Epithelial cell of prostate (primary cell): ENCODE measurements around the gene WDR70.
"Not testable (repeated sequence)": the region's sequence is repeated elsewhere in the genome, so short reads cannot be mapped to it uniquely, and the experiment has no call there.

Experiments used
- DNase-seq: peaks from one replicate; pipeline ENCODE4 v3.0.0-alpha.2; 2011; ENCODE audit warnings: low read depth, low spot score
- H3K27ac ChIP-seq: fragments of 450-650 bp; 2 replicates; pipeline ENCODE4 v1.5.1; 2017; ENCODE audit warnings: mild to moderate bottlenecking

The WDR70 gene

GRCh38 chr5:37506241-37506640, 127.1 kb downstream of the WDR70 start:
- no peak for DNase-seq
- H3K27ac ChIP-seq: no peak overlapping the region

- H3K27ac ChIP-seq: no peak overlapping the region
- DNase-seq: no peak
Observed at GRCh38 chr5:37506722-37507121, 127.6 kb downstream of the WDR70 start.

GRCh38 chr5:37511646-37512045, 132.5 kb downstream of the WDR70 start:
- H3K27ac ChIP-seq: no peak overlapping the region
- DNase-seq: no peak

- DNase-seq: no peak
- H3K27ac ChIP-seq: no peak overlapping the region
Observed at GRCh38 chr5:37514946-37515345, 135.8 kb downstream of the WDR70 start.

GRCh38 chr5:37517686-37518085, 138.6 kb downstream of the WDR70 start:
- H3K27ac ChIP-seq: no peak overlapping the region
- no peak for DNase-seq

- H3K27ac ChIP-seq, DNase-seq: not testable (repeated sequence)
Observed at GRCh38 chr5:37518356-37518755, 139.2 kb downstream of the WDR70 start.

- no peak overlapping the region for H3K27ac ChIP-seq
- DNase-seq: no peak
Observed at GRCh38 chr5:37519304-37519703, 140.2 kb downstream of the WDR70 start.

- H3K27ac ChIP-seq: no peak overlapping the region
- DNase-seq: no peak
Observed at GRCh38 chr5:37519807-37520206, 140.7 kb downstream of the WDR70 start.

- no peak for DNase-seq
- no peak overlapping the region for H3K27ac ChIP-seq
Observed at GRCh38 chr5:37520811-37521210, 141.7 kb downstream of the WDR70 start.

GRCh38 chr5:37532976-37533740, 154.0 kb downstream of the WDR70 start:
- H3K27ac ChIP-seq: peak overlapping the region; percentile 18
- DNase-seq: no peak

GRCh38 chr5:37533851-37534250, 154.7 kb downstream of the WDR70 start:
- peak; percentile 48 for DNase-seq
- H3K27ac ChIP-seq: peak overlapping the region; percentile 18

GRCh38 chr5:37539459-37539858, 160.3 kb downstream of the WDR70 start:
- DNase-seq: no peak
- no peak overlapping the region for H3K27ac ChIP-seq

GRCh38 chr5:37543216-37543615, 164.1 kb downstream of the WDR70 start:
- no peak for DNase-seq

GRCh38 chr5:37549411-37549810, 170.3 kb downstream of the WDR70 start:
- no peak overlapping the region for H3K27ac ChIP-seq
- DNase-seq: no peak

More at GRCh38 chr5:37543216-37543615, 164.1 kb downstream of the WDR70 start:
- H3K27ac ChIP-seq: no peak overlapping the region

- H3K27ac ChIP-seq: no peak overlapping the region
- no peak for DNase-seq
Observed at GRCh38 chr5:37552161-37552560, 173.0 kb downstream of the WDR70 start.

- DNase-seq: no peak
- H3K27ac ChIP-seq: no peak overlapping the region
Observed at GRCh38 chr5:37552770-37553719, 173.9 kb downstream of the WDR70 start.

- DNase-seq: no peak
- no peak overlapping the region for H3K27ac ChIP-seq
Observed at GRCh38 chr5:37553720-37554404, 174.7 kb downstream of the WDR70 start.

- no peak overlapping the region for H3K27ac ChIP-seq
- DNase-seq: no peak
Observed at GRCh38 chr5:37554405-37554739, 175.3 kb downstream of the WDR70 start.

GRCh38 chr5:37554938-37555337, 175.8 kb downstream of the WDR70 start:
- no peak overlapping the region for H3K27ac ChIP-seq
- DNase-seq: no peak

- H3K27ac ChIP-seq: no peak overlapping the region
- no peak for DNase-seq
Observed at GRCh38 chr5:37557734-37558293, 178.7 kb downstream of the WDR70 start.
